LNCAP (cell line): ENCODE measurements around the gene C1orf35.

Experiments used
- TF ChIP-seq, protein P1 (sequence below): fragments of 450-650 bp; IDR thresholded peaks from 2 replicates; pipeline ENCODE4 v1.5.1; 2017; ENCODE audit warnings: mild to moderate bottlenecking

C1orf35 gene

DNA sequence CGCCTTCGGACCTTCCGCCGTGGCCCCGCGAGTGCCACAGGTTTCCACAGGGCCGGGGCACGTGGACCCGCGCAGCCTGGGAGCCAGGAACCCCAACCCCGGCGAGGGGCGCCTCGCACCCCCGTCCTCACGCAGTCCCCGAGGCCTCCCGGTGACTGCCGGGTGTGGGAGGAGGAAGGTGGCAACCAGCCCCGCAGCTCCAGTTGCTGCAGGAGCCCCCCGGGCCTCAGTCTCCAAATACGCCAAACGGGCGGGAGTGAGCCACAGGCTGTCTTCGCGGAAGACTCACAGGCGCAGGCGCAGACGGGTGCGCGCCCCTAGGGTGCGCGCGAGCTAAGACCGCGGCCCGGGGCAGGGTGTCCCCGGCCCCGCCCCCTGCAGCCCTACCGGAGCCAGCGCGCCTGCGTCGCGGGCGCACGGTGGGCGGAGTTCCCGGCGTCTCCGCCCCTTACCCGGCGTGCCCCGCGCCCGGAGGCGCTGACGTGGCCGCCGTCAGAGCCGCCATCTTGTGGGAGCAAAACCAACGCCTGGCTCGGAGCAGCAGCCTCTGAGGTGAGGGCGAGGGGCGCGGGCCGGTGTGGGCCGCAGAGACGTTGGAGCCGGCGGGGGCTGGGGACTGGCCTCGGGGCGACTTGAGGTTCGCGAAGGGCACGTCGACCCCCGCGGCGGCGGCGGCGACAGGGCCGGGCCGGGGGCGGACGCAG lies 20.8 kb downstream of the C1orf35 start, which contains the start of gene ARF1:
Gene ARF1 (plus strand): TSS at position 495 of the 704 bp plus-strand sequence. CDS start 14,407 bp downstream, outside the sequence.
- TF ChIP-seq, protein P1, sequence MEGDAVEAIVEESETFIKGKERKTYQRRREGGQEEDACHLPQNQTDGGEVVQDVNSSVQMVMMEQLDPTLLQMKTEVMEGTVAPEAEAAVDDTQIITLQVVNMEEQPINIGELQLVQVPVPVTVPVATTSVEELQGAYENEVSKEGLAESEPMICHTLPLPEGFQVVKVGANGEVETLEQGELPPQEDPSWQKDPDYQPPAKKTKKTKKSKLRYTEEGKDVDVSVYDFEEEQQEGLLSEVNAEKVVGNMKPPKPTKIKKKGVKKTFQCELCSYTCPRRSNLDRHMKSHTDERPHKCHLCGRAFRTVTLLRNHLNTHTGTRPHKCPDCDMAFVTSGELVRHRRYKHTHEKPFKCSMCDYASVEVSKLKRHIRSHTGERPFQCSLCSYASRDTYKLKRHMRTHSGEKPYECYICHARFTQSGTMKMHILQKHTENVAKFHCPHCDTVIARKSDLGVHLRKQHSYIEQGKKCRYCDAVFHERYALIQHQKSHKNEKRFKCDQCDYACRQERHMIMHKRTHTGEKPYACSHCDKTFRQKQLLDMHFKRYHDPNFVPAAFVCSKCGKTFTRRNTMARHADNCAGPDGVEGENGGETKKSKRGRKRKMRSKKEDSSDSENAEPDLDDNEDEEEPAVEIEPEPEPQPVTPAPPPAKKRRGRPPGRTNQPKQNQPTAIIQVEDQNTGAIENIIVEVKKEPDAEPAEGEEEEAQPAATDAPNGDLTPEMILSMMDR = no peak

DNA sequence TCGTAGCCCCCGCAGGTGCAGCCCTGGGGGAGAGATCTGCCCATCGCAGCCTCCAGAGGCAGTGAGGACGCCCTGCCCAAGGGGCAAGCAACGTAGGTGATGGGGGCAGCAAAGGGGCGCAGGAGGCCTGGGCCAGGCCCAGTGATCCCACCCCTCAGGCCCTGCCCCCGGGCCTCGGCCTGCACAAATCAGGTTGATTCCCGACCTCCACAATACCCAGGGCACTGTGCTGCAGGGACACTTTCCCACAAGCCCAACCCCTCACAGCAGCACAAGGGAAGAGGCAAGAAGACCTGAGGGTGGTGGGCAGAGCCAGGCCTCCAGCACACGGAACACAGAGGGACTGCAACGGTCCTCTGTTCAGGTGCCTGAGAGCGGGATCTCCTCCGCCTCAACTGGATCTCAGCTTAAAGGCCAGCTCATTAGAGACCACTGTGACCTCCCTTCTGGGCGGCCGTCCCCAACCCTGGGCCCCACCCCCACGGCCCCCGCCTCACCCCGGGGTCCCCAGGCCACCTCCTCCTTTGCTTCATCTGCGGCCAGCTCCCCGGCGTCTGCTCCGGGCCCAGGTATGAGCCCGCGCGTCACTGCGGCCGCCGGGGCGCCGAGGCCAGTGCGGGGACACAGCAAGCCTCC lies 21.4 kb downstream of the C1orf35 start:
- TF ChIP-seq, protein P1 = no peak

DNA sequence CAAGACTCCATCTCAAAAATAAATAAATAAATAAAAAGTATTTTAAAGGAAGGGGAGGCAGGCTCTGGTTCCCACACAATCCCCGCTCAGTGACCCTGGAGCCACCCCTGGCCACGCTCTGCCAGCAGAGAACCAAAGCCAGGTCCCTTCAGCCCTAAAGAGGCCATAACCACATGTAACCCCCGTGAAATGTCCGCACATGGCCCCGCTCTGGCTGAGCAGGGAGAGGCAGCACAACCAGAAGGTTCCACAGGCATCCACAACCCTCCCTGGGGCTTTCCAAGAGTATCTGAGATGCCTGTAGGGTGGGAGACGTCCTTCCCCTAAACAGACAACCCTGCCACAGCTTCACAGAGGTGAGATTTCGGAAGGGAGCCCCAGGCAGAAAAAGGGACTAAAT lies 22.0 kb downstream of the C1orf35 start:
- TF ChIP-seq, protein P1 = no peak

DNA sequence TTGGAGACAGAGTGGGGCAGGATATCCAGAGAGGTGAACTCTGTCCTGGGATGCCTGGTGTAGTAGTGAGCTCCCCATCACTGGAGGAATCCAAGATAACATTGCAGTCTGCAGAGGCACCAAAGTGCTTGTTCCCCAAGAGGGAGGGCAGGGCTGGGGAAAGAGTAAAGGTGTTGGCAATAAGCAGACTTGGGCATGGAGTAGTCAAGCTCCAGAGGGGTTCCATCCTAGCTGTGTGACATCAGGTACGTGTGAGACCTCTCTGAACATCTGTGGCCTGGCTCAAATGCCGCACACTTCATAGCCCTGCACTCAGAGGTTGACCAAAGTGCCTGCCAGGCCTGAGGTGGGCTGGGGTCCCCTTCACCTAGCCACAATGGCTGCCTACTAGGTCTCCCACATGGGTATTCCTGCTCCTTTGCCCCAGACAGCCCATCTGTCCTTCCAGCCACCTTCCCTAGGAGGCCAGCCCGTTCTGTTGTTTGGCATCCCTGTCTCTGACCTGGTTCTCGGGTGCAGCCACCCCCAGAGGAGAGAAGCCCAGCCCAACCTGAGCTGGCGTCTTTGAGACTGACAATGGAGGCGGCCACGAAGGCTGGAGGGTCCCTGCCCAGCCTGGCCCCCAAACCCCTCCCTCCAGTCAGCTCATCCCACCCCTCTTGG lies 23.4 kb downstream of the C1orf35 start:
- TF ChIP-seq, protein P1 = no peak

DNA sequence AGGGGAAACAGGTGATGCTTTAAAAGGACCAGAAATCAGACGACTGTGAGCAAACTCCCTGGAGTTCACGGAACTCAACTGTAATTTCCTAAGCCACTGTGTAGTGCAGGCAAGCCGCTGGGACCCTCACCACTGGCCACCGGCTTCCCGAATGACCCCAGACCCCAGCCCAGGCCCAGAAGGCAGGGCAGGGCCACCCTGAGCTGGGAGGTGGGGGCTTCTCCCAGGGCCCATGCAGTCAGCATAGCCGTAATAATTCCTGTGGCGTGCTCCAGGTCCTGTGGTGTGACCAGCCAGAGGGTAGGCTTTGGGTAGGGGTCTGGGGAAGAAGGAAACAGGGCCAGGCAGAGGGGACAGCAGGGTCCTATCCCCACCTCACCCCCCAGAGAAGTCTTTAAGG lies 24.1 kb downstream of the C1orf35 start:
- TF ChIP-seq, protein P1 = no peak

DNA sequence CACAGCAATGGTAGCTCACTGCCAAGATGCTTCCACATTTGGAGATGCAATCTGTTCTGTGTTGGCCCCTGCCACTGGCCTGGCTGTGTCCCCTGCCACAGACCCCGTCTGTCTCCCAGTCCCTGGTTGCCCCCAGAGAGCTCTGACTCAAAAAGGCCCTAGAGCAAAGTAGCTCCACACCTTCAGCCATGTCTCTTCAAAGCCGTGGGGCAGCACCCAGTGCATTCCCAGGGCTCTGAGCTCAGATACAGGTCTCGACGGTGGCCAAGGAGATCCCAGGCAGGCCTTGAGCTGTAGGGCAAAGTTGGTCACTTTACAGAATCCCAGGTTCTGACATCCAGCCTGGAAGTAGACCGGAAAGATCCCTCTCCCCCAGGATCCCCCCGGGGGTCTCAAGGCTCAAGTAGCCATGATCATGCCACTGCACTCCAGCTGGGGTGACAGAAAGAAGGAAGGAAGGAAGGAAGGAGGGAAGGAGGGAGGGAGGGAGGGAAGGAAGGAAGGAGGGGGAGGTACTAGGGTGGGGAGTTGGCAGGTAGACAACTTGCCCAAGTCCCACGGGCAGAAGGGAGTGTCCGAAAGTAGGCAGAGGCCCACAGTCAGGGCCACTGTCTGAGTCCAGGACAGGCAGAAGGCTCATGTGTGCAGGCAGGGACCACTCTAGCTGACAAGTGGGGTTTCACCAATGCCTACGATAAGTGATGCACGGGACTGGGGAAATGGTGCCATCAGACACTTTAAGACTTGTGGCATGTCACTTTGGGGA lies 25.4 kb downstream of the C1orf35 start:
- TF ChIP-seq, protein P1 = no peak

DNA sequence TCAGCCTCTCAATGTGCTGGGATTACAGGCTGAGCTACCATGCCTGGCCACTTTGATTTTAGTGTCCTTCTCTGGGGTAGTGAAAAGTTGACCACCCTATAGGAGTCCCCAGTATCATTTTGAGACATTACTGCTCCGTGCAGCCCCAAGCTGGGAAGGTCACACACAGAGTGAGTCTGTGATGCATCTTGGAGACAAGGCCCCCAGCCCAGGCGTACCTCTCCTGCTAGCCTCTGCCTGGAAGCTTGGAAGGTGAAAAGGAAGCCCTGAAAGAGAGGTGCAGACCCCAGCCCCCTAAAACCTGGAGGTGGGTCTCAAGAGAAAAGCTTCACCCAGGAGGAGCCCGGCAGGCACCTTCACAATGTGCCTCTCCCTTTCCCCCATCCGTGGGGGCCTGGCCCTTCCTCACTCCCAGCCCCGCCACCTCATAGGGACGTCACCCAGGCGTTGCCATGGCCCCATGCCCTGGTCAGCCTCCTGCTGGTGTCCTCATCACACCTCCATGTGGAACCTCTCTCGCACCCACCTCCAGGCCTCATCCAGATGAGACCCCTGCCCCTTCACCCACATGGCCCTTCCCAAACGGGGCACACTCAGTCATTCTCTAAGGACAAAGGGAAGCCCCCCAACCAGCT lies 26.2 kb downstream of the C1orf35 start:
- TF ChIP-seq, protein P1 = no peak
